ENCODE results near the gene ACOX3.
"Not testable (repeated sequence)": the region's sequence is repeated elsewhere in the genome, so short reads cannot be mapped to it uniquely, and the experiment has no call there.

ACOX3 gene

DNA sequence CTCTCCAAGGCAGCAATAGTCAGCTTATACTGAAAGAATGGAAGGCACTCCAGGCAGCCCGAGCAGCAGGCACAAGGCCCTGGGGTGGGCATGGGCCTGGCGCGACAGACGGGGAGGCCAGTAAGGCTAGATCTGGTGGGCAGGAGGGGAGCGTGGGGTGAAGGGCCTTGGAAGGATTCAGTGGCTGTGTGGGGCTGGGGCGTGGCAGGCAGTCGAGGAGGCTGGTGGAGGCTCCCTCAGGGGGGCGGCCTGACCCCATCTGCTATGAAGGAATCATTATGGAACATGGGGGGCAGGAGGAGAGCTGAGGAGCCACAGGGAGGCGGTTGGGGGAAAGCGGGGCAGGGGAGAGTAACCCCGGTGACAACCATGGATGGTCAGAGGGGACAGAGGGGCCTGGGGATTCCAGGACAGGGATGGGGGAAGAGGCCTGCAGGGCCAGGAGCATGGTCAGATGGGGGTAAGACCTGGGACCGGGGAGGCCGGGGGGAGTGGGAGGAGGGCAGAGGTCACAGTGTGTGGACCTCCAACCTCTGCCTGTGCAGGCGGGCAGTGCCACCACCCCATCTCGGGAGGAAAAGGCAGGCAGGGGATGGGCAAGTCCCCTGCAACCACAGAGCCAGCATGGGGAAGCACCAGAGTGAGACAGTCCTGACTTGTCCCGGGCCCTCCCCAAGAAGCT lies 70.3 kb downstream of the ACOX3 start:
- no peak for DNase-seq

DNA sequence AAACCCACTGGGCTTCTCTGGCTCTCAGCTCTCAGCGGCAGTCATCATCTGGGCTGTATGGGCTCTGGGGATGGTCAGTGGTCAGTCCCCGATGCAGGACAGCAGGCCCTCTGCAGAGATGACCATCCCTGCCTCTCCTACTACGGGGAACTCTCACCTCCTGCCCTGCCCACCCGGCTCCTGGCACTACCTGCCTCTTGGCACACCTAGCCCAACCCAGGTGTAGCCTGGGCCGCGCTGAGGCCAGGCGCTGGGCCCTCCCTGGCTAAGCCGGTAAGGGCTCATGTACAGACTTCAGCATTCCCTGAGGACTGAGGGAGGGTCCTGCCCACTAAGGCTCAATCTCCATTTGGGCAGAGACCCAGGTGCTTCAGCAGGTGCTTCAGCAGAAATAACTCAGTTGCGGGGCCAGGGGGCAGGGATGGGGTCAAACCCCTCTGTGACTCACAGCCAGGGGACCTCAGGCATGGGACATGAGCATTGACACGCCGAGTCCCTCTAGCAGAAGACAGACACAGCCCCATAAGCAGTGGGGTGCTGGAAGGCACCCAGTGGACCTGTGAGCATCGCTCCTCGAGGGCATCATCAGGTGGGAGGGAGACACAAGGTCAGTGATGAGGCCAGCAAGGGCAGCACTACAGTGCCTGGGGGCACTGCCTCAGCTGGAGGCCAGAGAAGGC lies 71.0 kb downstream of the ACOX3 start:
- DNase-seq, result no peak

DNA sequence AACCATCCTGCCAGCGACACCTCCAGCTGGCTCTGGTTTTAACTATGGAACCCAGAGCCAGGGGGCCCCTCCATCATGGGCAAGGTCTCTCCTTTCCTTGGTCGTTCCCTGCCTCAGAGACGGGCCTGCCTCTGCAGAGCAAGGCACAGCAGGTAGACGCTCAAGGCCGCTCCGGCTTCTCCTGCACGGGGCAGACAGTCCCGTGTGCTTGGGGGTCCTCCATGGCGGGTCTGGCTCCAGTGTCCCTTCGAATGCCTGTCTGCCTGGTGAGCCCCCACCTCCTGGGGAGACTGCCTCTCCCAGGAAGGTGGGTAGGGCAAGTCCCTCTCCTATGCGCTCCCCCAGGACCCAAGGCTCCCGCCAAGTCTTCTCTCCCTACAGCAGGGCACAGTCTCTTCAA lies 71.5 kb downstream of the ACOX3 start:
- no peak for DNase-seq

DNA sequence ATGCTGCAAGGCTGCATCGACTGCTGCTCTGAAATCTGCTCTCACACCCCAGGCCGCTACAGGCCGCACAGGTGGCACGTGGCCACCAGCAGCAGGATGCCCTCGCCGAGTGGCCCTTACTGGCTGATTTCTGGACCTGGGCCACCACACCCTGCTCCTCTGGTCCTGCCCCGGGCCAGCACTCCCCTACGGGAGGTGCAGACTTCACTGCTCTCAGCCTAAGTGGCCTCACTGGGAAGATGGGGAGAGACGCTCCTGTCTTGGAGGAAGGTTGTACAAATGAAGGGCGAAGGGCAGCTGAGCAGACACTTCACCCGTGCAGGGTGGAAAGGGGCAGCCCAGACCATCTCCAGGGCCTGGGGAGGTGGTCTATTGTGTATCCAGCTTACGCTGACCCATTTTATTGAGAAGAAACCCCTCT lies 72.5 kb downstream of the ACOX3 start:
- no peak for DNase-seq

DNA sequence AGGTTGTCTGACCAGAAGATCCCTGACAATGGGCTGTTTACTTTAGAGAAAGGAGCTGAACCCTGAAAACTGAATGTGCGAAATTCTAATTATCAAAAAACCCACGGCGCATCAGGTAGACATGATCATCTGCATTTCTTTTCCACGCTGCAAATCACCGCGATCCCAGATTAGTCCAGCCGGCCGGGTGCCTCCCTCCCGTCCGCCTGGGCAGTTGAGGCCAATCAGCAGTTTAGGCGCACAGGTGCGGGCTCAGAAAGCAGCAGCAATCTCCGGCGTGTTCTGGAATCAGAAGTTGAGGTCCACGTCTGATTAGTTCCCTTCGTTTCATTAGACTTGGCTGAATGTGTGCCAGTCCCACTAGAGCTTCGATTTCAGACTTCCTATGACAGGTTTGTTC lies 73.9 kb downstream of the ACOX3 start:
- DNase-seq, result no peak

DNA sequence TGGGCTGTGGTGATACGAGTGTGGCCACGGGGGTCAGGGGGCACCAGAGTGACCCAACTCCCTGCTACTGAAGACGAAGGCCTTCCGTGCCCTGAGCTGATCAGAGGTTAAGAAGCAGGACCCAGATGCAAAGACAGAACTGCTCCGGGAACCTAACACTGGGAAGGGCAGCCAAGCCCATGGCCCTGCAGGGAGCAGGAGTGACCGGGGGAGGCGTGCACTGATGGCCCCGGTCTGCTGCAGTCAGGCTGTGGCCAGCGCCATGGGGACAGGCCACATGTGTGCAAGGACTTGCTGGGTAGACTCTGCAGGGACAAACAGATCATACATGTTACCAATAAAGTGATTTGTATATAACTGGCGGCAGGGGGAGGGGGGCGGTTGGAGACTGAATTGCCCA lies 74.6 kb downstream of the ACOX3 start:
- DNase-seq, result no peak

DNA sequence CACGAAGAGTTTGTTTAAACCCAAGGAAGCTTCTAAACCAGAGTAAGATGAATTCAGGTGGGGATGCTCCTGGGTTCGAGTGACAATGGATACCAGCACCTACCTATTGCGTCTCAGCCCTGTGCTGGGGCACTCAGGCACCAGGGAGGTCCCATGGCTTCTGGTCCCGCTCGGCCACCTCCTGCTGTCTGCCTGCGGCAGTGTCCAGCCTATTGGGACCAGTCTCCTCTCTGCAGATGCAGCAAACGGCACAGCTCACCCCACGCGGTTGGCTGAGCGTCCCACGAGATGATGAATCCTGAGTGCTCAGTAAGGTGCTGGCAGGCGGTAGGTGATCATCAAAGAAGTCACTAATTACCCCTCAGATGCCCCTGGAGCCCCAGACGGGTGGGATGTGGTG lies 75.2 kb downstream of the ACOX3 start:
- DNase-seq, result no peak

DNA sequence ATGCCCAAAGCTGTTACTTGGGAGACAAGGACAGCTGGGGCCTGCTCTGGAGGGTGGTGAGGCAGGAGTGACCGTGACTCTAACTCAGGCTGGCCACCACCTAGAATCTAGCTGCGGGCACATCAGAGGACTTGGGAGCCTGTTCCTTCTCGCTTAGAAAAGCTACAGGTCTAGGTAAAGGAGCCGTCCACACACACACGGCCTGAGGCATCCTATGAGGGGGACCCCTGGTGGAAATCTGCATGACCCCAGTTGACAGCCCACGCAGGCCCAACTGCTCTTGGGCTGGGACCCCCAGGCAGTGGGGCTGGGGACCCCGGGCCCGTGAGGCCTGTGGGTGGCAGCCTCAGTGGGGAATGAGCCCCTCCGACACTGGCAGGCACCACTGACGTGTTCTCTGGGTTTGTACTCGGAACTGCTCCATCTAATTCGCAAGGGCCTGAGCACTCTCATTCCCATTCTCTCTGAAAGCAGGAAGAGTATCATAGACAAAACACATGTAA lies 75.6 kb downstream of the ACOX3 start:
- DNase-seq, result no peak

DNA sequence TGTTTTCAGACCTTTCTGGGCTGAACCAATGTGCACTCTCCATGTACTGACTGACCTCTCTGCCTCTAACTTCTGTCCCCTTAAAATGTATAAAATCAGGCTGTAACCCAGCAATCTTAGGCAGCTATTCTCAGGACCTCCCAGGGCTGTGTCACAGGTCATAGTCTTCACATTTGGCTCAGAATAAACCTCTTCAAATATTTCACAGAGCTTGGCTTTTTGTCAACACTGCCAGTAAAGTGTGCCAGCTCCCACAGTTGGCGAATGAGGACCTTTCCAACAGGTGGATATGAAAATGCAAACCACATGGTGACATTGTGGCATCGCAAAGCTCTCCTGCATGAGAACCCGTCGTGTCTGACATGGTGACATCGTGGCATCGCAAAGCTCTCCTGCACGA lies 76.4 kb downstream of the ACOX3 start:
- no peak for DNase-seq

DNA sequence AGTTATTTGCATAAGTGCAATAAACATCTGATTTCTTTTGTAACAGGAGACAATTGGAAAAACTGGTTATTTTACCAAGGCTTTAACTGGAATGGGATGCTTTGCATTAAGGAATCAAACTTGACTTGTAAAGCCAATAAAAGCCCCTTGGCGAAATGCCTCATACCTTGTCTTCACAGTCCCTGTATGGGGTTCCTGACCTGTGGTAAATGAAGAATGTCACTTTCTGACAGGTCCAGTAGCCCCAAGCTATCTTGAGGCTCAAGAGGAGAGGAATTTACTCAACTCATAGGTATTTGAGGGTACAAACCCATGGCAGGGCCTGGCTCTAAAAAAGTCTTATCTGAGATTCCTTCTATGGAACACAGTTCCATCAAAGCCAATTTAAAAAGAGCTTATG lies 78.0 kb downstream of the ACOX3 start:
- DNase-seq, result no peak

DNA sequence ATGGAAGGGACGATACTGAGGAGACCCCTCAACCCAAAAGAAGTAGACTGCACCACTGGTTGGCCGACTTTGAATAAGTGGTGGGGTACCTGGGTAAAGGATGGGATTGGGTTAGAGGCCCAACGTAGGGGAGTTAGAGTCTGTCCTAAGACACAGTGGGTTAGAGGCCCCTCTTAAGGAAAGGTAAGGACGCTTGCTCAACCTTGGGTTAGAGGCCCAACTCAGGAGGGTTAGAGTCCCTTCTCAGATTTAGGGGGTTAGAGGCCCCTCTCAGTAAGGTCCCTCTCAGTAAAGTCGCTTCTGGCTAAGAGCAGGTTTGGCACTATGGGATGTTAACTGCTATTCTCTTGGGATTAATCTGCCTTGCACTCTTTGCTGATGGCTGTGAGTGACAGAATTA lies 81.3 kb downstream of the ACOX3 start:
- no peak for DNase-seq

DNA sequence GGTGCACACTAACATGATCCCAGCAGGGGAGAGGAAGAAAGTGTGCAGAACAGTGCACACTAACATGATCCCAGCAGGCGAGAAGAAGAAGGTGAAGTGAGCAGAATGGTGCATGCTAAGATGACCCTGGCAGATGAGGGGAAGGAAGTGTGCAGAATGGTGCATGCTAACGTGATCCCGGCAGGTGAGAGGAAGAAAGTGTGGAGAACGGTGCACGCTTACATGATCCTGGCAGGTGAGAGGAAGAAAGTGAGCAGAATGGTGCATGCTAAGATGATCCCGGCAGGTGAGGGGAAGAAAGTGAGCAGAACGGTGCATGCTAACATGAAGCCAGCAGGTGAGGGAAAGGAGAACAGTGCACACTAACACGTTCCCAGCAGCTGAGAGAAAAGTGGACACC lies 83.7 kb downstream of the ACOX3 start:
- no peak for DNase-seq

DNA sequence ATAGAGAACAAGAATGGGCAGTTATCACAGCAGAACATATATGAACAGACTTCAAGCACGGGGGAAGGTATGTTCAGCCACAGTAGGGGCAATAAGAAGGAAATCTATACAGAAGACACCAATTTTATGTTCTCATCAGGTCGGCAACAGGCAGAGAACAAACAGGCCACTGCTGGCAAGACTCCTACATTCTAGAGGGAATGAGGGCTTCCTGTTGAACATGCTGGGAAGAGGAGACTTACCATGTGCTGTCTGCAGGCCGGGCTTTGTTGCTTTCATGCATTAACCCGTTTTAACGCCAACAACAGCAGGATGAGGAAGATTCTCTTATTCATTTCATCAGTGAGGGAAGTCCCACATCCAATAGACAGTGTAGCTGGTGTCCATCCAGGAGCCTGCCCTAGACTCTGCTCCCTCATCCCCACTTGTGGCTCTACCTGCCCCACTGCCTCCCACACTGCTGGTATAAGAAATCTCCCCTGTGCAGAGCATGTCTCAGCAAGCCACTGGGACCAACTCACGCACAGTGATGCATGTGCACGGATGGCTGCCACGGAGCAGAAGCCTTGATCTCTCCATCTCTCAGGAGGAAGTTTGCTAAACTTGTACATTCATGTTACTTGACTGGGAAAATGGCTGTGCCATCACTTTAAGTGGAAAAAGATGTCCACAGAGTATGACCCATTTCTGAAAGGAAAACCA lies 84.5 kb downstream of the ACOX3 start:
- no peak for DNase-seq

DNA sequence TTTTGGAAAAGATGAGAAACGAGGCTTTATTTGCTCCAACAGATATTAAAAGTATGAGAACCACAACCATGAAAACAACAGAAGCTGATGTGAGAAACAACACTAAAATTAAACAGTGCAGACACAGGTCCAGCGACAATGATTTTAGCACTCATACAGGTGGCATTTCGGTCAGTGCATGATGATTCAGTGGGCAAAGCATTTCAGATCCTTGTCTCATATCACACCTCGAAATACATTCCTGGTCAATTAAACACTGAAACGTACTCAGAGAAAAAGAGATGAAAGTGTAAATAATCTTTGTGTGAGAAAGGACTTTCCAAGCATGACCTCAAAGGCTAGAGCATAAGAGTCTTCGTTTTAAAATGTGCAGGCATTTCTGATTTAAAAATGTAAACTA lies 85.2 kb downstream of the ACOX3 start:
- no peak for DNase-seq

DNA sequence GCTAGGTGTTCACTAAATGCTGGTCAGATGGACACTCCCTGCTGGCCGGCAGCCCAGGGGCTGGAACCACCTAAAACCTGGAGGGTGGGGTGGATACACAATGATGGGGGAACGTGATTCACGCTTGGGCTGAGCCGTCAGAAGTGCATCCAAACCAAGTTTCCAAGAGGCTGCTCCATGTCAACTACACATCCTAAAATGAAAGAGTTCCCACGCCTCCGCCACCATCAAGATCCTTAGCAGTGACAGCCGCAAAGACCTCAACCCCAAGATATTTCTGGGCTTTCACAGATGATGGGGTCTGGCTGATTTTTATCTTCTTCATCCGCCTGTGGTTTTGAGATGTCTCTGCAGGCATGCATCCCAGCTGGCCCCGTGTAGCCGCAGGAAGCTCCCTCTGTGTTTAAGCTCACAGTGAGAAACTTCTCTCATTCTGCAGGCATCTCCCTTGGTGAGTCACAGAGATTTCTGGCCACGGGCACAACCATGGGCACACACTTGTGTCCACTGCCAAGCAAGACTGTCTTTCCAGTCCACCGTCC lies 86.5 kb downstream of the ACOX3 start:
- DNase-seq, result no peak

DNA sequence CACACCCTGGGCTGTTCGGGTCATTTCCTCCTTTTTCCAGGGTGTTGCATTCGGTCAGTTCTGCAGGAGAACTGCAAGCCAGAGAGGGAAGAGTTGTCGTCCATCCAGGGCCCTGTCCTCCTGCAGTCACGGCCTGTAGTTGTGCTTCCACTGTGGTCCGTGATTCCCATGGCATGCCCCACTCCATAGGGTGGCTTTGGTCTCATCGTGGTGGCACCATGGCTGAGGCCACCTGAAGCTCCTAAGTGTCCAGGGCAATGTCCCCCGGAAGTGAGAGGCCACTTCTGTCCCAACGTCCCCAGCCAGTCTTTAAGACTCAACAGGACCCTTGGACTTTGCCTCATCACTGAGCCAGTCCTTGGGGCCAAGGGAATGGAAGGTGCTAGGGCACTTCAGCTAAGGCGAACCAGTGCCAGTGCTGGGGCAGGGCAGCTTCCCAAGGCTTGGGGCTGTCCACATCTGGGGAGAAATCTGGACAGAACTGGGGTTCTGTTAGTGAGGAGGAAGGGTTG lies 87.3 kb downstream of the ACOX3 start:
- DNase-seq, result no peak

DNA sequence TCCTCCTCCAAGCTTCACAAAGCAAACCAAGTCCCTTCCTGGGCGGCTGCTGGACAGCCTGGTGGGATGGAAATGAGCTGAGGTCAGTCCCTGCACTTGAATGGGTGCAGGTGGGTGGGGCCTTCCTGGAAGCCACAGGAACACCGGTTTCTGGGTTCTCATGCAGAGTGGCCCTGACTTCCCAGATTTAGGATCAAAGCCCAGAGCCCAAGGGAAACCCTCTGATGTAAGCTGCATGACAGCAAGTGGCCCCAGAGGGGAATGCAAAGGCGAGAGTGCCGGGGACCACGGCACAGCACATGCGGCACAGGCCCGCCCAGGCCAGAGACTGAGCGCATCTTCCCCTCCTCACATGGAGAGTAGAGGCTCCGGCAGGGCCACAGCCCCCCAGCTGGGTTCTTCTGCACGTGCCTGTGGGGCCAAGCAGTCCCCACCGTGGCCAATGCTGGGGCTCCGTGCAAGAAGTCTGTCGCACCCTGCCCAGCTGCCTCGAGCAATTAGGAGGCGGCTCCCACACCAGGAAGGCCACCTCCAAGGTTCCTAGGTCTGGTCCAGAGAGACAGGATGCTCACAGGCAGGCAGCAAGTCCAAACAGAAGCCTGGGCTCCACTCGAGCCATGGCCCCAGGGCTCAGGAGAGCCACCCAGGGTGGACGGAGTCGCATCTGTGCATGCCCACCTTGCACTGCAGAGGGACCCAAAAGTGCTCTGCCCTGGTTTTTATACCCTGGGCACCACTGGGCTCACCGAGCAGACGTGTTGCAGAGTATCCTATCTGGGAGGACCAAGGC lies 88.0 kb downstream of the ACOX3 start:
- DNase-seq, result no peak

DNA sequence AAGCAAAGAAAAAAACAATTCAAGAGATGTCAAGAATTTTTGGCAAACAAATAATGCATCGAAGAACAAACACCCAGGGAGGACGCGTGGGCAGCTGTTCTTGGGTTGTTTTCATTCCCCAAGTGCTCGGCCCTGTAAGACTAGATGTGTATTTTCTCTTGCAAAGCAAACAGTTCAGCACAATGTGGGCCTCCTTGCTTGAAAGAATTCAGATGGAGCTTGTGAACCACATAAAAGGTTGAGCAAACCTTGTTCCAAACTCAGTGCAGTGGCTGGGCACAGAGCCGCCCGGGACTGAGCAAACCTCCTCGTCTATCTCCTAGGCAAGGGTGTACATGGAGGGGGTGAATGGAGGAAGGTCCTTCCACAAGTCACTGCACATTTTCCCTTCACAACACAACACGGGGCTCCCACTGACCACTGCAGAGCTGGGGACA lies 88.6 kb downstream of the ACOX3 start:
- no peak for DNase-seq

DNA sequence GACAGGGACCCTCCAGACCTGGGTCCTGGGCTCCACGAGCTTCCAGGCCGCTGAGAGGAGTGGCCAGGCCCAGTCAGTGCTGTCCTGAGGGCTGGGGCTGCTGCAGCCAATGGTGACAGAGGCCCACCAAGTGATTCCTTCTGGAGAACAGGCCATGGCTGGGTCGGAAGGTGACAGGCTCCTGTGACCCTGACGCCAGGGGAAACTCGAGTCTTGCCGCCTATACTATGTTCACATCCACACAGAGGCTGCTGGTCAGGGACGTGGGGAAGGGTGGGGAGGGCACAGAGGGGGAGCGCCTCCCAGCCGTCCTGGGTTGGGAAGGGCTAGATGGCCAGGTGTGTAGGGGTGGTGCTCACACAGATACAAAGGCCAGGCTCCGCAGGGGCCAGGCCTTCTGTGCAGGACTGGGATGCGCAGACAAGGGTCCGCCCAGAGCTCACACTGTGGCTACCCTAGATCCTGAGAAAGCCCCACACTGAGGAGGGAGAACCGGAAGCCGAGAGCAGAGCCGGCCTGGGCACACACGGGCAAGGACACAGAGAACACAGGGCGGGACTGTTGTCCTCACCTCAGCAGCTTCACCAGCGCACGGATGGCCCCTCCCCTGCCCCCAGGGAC lies 89.6 kb downstream of the ACOX3 start:
- no peak for DNase-seq

DNA sequence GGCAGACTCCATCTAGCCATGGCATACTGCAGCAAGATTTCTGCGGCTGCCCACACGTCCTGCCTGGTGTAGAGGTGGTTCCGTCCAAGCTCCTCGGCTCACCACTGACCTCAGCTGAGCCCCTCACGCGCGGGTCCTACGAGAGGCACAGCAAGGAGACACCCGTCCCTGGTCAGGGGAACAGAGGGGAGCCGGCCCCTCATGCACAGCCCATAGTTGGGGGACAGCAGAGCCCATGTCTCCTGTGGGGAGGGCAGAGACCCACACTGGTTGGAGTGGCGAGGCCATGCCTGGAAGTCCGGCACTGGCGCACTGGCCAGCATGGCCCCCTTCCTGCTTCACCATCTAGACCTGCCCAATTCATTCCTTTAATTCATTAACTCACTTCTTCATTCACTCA lies 90.2 kb downstream of the ACOX3 start:
- DNase-seq, result no peak

DNA sequence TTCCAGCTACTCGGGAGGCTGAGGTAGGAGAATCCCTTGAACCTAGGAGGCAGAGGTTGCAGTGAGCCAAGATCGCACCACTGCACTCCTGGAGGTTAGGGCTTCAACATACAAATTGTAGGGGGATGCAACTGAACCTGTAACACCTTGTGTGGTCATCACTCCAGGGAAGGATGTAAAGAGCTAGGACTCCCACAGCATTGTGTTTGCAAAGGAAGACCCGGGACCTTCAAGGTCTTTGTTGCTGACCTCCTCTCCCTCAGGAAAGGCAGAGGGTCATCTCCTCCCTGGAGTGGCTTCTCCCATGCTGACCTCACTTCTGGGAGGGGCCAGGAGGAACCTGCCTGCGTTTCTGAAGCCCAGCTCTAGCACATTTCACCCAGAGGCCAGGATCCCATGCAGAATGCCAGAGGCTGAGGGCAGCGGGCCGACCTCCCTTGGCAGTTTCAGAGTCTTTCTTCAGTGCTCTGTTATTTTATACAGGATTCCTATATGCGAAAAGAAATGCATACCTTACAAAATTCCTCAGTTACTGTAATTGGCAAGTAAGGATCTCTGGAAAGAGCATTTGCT lies 90.8 kb downstream of the ACOX3 start:
- no peak for DNase-seq

DNA sequence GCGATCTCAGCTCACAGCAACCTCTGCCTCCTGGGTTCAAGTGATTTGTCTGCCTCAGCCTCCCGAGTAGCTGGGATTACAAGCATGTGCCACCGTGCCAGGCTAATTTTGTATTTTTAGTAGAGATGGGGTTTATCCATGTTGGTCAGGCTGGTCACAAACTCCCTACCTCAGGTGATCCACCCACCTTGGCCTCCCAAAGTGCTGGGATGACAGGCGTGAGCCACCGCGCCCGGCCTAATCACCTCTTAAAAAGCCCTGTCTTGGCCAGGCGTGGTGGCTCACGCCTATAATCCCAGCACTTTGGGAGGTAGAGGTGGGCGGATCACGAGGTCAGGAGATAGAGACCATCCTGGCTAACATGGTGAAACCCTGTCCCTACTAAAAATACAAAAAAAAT lies 91.3 kb downstream of the ACOX3 start:
- not testable (repeated sequence) for DNase-seq
